GM21723 (cell line): ENCODE data around the gene FGF1.

Experiments
- ATAC-seq: cut with Tn5 transposase; IDR thresholded peaks from one replicate; pipeline ENCODE4 v1.9.1; 2021; ENCODE audit warnings: mild to moderate bottlenecking, moderate library complexity; ENCODE audit not compliant: unreplicated experiment

The FGF1 gene

DNA sequence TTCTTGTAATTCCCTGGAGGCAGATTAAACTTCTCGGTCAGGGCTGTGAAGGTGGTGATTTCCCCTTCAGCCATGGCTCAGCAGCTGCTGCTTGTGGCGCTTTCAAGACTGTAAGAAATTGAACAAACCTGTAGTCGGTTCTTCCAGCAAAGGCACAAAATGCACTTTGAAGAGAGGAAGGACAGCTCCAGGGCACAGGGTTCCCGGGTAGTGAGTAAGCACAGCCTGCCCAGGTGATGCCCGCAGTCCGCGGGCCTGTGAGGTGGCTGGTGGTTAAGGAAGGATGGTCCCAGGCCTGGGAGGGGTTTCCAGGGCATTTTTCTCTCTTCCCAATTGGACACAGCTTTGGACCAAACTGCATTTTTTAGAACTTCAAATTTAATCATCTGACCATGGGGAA, 71.8 kb downstream of the FGF1 start:
- ATAC-seq, result no peak

- ATAC-seq, result no peak
These were observed 72.6 kb downstream of the FGF1 start for GRCh38 chr5:142613271-142613671.

- no peak for ATAC-seq
These were observed 73.2 kb downstream of the FGF1 start for GRCh38 chr5:142612494-142613270.

DNA sequence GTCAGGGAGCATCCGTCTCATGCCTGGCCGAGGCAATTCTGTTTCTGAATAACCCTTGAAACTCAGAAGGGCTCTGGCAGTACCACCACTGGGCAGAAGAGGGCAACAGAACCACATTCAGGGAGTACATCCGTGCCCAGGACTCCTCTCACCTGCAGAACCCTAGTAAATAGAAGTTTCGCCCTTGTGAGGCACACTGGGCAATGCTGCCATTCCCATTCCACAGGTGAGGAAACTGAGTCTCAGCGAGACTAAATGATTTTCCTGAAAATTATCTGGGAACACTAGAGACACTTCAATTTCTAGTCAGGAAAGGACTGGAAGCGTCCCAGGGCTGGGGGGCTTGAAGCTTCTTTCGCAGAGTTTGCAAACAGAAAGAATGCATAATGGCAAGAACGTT, 74.7 kb downstream of the FGF1 start:
- ATAC-seq, result peak; percentile 88

DNA sequence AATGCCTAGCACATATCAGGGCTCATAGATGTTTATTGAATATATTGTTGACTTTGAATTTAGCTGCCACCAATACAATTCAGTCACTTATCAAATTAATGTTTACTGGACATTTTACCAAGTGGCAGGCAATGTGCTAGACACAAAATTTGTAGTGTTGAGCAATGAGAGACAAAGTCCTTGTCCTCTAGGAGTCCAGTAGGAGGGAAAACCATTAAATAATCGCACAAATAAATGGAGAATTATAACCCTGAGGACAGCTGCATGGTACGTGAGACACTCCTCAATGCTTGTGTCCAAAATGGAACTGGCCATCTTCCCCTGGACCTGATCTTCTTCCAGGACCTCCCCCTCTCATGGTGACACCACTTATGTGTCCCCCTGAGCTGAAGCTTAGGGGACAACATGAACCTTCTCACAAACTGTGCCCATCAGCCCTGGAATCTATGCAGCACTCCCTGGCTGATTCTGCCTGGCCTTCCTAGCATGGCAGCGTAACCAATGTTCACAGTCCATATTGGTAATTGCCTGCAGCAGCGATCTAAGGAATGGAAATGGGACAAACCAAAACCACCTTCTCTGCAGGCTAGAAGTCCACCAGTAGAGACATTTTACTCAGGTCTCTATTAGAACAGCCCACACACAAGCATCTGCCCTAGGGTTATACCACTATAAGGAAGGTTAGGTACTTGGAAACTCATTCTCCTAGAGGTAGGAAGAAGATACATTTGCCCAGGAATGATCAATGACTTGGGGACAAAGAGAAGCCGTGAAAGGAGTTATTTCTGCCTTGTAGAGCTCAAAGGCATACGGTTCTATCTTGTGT, 75.5 kb downstream of the FGF1 start:
- no peak for ATAC-seq

GRCh38 chr5:142609142-142609541, 76.7 kb downstream of the FGF1 start:
- ATAC-seq, result no peak

DNA sequence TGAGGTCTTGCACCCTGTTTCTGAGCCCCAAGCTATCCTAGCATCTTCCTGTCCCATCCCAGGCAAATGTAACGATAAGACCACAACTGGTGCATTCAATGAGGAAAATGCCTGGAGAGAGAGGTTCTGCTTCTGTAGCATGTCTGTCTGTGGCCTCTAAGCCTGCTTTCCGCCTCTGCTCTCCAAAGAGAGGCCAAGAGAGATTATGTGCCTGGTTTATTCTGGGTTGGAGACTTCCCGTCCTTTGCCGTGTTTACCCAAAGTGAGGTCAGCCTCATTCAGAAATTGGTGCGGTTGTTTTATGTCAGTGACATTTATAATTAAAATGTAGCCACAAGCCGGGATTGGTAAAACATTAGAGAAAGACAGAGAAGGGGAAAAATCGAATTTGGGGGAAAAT, 77.8 kb downstream of the FGF1 start:
- no peak for ATAC-seq

DNA sequence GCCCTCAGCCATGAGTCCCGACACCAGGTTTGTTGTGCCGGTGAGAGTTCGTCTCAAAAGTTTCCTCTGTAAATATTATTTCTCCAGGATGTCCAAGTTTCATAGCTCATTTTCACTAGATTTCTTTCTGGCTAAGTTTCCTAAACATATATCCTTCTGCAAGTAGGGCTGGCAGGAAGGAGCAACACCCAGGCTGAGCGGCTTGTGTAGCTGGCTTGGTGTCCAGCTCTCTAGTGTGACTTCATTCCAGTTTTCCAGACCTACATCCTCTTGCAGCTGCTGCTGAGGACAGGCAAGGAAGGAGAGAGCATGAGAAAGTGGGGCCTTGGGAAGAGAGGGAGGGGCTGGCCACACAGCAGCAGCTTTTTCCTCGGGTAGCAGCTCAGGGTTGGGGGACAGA, 80.3 kb downstream of the FGF1 start:
- no peak for ATAC-seq

DNA sequence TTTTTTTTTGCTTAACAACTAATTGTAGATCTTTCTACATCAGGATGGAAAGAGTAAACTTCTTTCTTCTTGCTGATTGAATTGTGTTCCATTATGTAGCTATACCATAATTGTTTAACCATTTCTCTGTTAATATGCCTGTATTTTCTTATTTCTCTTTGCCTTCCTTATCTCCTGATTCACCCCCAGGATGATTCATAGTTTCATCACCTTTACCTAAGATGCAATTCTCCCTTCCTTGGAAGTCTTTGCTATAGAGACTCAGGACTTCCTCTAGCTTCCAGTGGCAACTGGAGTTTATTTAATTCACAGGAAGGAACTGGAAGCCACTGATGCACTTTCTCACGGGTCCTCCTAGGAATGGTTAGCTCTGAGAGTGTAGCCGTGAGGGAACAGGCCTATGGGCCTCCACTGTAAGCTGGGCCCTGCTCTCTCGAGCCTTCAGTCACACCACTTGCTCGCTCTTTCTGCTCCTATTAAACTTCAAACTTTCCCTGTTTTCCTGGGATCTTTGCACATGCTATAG, 83.1 kb downstream of the FGF1 start:
- ATAC-seq, result no peak

GRCh38 chr5:142601432-142601831, 84.5 kb downstream of the FGF1 start:
- ATAC-seq, result no peak

- ATAC-seq, result no peak
These were observed 85.1 kb downstream of the FGF1 start for GRCh38 chr5:142600611-142601358.

DNA sequence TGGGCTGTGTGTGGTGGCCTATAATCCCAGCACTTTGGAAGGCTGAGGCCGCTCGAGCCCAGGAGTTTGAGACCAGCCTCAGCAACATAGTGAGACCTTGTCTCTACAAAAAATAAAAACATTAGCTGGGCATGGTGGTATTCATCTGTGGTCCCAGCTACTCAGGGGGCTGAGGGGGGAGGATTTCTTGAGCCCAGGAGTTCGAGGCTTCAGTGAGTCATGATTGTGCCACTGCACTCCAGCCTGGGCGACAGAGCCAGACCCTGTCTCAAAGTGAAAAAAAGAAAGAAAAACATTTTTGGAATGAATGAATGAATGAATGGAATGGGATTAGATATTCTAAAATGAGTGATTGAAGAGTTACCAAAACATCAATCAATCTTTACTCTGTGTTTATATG, 85.8 kb downstream of the FGF1 start:
- ATAC-seq, result no peak

- ATAC-seq, result no peak
These were observed 87.6 kb downstream of the FGF1 start for GRCh38 chr5:142598338-142598700.

- no peak for ATAC-seq
These were observed 88.1 kb downstream of the FGF1 start for GRCh38 chr5:142597546-142598337.

- ATAC-seq, result no peak
These were observed 88.9 kb downstream of the FGF1 start for GRCh38 chr5:142597025-142597424.

- ATAC-seq, result no peak
These were observed 93.5 kb downstream of the FGF1 start for GRCh38 chr5:142592365-142592764.

DNA sequence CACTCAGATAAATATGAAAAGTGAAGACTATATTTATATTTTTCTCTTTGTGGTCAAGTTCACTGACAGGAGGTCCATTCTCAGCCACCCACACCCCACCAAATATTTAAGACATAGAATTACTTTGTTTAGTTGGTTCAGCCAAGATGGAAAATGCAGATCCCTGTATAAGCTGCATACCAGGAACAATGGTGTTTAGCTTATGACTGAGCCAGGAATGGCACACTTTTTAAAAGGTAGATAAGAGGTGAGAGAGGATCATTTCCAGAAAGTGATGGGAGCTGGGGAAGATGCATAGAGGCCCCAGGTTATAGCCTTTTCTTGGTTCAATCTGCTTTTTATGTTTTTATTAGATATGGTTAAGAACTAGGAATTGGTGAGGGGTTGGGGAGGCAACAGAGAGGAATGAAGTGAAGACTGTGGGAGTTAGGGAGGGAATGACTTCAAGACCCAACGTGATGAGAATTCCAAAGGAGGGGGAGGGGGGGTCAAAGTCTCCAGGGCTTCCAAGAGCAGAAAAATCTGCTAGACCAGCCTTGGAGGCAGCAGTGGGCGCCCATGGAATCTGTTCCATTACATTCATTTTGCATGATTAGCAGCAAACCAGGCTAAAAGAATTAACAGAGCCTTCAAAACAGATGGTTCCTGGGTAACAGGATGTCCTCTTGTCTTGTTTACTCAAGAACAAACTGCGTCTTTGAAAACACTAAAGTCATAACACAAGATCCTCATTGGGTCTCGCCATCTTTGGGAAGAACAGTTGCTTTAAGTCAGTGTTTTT, 95.2 kb downstream of the FGF1 start:
- no peak for ATAC-seq

- no peak for ATAC-seq
These were observed 96.2 kb downstream of the FGF1 start for GRCh38 chr5:142589720-142590119.

DNA sequence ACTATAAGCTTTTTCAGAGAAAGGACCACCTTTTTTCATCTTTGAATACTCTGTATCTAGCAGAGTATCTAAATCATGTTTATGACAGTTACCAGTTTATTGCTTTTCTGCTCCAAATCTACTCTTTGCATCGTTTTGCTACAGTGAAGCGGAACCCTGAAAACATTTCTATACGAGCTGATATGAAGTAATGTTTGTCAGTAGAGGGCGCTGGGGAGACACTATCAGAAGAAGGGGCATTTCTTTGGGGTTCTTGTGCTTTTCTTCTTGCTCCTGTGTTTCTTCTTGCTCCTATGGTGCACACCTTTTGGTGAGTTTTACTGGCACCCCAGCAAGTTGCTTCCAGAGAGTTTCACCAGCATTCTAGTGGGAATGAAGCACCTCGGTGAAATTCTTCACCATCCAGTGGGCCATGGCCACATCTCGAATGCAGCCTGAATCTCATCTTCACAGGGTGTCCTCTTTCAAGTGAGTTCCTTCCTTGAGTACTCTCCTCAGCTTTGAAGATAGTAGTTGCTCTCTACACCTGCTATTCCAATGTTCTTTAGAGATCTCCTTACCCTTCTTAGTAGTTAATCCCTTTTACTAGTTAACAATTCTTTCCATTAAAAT, 98.4 kb downstream of the FGF1 start:
- no peak for ATAC-seq
